HG03442 (cell line): ENCODE results near the gene XRCC4.

Source experiments
- ATAC-seq: cut with Tn5 transposase; IDR thresholded peaks from one replicate; pipeline ENCODE4 v1.9.1; 2021; ENCODE audit warnings: mild to moderate bottlenecking, moderate library complexity; ENCODE audit not compliant: unreplicated experiment

Gene XRCC4

GRCh38 chr5:83172011-83172410 is 94.7 kb downstream of the XRCC4 start:
- ATAC-seq, result no peak

GRCh38 chr5:83172655-83173054 is 95.3 kb downstream of the XRCC4 start:
- ATAC-seq, result no peak

- ATAC-seq, result no peak
These were observed 96.5 kb downstream of the XRCC4 start for GRCh38 chr5:83173826-83174225.

GRCh38 chr5:83177803-83178202 is 100.5 kb downstream of the XRCC4 start:
- no peak for ATAC-seq

- ATAC-seq, result no peak
These were observed 102.6 kb downstream of the XRCC4 start for GRCh38 chr5:83179966-83180365.

GRCh38 chr5:83184534-83184933 is 107.2 kb downstream of the XRCC4 start:
- no peak for ATAC-seq

- no peak for ATAC-seq
These were observed 115.6 kb downstream of the XRCC4 start for GRCh38 chr5:83192947-83193346.

GRCh38 chr5:83197326-83197967 is 120.1 kb downstream of the XRCC4 start:
- no peak for ATAC-seq

GRCh38 chr5:83199126-83199525 is 121.8 kb downstream of the XRCC4 start:
- no peak for ATAC-seq

GRCh38 chr5:83204651-83205050 is 127.3 kb downstream of the XRCC4 start:
- ATAC-seq, result peak; percentile 70

- ATAC-seq, result no peak
These were observed 132.6 kb downstream of the XRCC4 start for GRCh38 chr5:83209963-83210362.

GRCh38 chr5:83219077-83219476 is 141.7 kb downstream of the XRCC4 start:
- ATAC-seq, result no peak

GRCh38 chr5:83219495-83219894 is 142.1 kb downstream of the XRCC4 start:
- no peak for ATAC-seq

- ATAC-seq, result no peak
These were observed 143.0 kb downstream of the XRCC4 start for GRCh38 chr5:83220331-83220730.

GRCh38 chr5:83222906-83223305 is 145.6 kb downstream of the XRCC4 start:
- no peak for ATAC-seq

- no peak for ATAC-seq
These were observed 150.3 kb downstream of the XRCC4 start for GRCh38 chr5:83227611-83228010.

- ATAC-seq, result no peak
These were observed 153.2 kb downstream of the XRCC4 start for GRCh38 chr5:83230511-83230910.

- no peak for ATAC-seq
These were observed 167.2 kb downstream of the XRCC4 start for GRCh38 chr5:83244516-83244915.

GRCh38 chr5:83245037-83245436 is 167.7 kb downstream of the XRCC4 start:
- ATAC-seq, result no peak

GRCh38 chr5:83246071-83246470 is 168.7 kb downstream of the XRCC4 start:
- no peak for ATAC-seq

GRCh38 chr5:83249156-83249555 is 171.8 kb downstream of the XRCC4 start:
- no peak for ATAC-seq

GRCh38 chr5:83251849-83252248 is 174.5 kb downstream of the XRCC4 start:
- no peak for ATAC-seq

GRCh38 chr5:83253720-83254119 is 176.4 kb downstream of the XRCC4 start:
- ATAC-seq, result no peak
